ENCODE data around the gene LIMK2. TPM values are rescaled to one million over a fixed set of nuclear protein-coding genes. Genes with fewer than 3 reads are reported as not detected.
"Not testable (repeated sequence)": the region's sequence is repeated elsewhere in the genome, so short reads cannot be mapped to it uniquely, and the experiment has no call there.

LIMK2 gene
- total RNA-seq, 1 experiment from 2014 or later: 28.5 TPM

DNA sequence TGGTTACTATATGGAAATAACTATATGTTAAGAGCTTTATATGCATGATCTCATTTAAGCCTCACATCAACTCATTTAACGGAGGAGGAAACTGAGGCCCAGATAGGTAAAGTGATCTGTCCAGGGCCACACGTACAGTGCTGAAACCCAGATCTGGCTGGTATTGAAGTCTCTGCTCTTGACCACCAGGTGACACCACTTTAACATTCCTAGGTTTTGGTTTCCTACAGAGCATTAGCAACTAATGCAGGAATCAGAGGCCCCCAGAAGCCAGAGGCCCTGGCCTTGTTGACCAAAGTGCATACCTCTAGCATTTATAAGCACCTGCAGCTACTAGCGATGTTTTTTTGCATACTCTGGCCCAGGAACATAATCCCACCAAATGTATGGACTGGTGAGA, 12.9 kb upstream of the LIMK2 start:
- Histone ChIP-seq H3K27me3 (no peaks in the 10 kb centered on the region), H3K4me3 (no peak overlapping the region), H3K36me3 (peaks cover 14% of the 10 kb centered on the region)

DNA sequence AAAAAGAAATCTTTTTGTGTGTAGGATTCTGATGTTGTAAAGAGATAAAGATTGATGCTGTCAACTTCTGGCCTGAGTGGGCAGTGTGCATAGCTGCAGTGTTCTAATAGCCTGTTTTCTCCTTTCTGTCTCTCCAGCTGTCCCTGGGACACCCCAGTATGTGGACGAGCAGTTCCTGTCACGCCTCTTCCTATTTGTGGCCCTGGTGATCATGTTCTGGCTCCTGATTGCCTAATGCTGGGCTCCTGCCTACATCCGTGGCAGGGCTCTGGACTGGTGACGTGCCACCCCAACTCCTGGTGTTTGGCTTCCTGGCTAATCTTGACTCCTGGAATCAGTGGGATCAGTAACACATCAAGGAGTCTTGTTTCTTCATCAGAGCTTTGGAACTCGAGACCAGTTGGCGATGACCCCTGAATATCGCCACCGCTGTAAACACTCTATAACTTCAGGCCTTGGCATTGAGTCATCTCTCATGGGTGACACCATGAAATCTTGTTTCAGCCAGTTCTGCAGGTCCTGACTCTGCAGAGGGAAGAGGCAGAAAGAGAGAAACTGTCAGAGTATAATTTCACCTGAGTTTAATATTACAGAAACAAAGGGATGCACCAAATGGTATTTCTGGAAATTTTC, 7.6 kb upstream of the LIMK2 start:
- H3K9me3 ChIP-seq (replicated peaks); H3K27ac ChIP-seq; H3K4me3 ChIP-seq; DNase-seq; H3K36me3 ChIP-seq; H3K4me1 ChIP-seq; H3K27me3 ChIP-seq: not testable (repeated sequence)

More for the DNA sequence above, 12.9 kb upstream of the LIMK2 start:
- H3K27ac ChIP-seq: no peak overlapping the region
- no peak for DNase-seq
- no peaks in the 10 kb centered on the region for H3K9me3 ChIP-seq (replicated peaks)
- H3K4me1 ChIP-seq: no peaks in the 10 kb centered on the region

DNA sequence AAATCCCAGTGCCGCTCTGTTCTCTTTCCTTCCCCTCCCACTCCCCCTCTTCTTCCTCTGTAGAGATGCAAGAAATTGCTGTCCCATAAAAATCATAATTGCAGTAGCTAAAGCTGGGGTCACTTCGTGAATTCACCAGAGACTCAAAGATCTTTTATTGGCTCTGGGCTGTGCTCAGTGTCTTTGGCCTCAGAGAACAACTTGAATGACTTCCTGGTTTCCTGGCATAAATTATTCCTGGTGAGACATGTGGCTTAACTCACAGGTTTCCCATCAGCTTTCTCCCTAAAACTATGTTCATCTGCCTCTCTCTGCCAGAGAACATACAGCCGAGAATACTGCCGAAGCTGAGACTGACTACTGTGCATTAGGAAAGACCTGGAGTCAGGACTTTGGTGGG, 7.0 kb upstream of the LIMK2 start:
- H3K27me3 ChIP-seq, DNase-seq: not testable (repeated sequence)

DNA sequence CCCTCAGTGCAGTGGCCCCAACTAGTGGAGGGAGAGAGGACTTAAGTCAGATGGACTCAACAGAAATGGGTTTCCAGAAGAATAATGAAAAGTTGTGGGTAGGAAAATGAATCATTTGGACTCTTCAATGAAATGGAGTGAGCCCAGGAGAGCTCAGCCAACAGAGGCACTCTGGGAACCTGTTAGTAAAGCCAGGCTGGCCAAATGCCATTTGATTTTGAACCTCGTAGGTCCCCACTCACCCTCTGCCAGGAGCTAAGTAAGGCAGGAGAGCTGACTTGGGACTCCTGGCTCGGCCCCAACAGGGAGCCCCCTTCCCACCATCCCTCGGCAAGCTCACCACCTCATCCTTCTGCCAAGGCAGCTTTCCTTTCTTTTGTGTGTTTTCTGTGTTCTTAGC, 5.6 kb upstream of the LIMK2 start:
- not testable (repeated sequence) for H3K27ac ChIP-seq; H3K9me3 ChIP-seq (replicated peaks); H3K4me3 ChIP-seq; H3K36me3 ChIP-seq; H3K27me3 ChIP-seq; DNase-seq
- peaks cover 11% of the 10 kb centered on the region for H3K4me1 ChIP-seq

More for the DNA sequence above, 7.0 kb upstream of the LIMK2 start:
- not testable (repeated sequence) for H3K9me3 ChIP-seq (replicated peaks); H3K4me1 ChIP-seq; H3K4me3 ChIP-seq; H3K36me3 ChIP-seq; H3K27ac ChIP-seq

DNA sequence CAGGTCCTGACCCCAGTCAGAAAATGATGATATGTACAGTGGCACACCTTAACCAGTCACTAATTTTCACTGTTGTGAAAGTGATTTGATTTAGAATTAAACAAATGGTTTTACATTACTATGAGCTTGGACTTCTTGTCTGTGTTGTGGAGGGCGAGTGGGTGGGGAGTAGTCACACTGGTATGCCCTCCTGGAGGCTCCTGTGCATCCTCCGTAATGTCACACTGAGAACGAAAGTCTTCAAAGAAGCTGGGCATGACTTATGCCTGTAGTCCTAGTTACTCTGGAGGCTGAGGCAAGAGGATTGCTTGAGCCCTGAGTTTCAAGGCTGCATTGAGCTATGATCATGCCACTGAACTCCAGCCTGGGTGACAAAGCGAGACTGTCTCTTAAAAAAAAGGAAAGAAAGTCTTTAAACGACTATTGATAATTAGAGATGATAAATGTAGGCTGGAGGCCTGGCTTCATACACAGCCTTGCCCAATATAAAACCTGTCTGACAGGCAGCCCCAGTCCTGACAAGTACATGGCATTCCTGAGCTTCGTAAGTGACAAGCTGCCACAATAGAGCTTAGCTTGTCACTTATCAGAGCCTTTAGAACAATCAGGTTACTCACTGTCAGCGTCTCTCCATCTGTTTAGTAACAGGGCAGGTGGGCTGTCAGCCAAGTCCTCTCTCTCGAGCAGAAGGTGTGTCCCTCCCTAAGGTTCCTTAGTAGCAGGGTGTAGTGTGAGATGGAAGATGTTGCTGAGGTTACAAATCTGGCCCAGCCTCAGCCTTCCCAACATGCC, 5.0 kb upstream of the LIMK2 start:
- 0 out of 2 replicates have a peak, but pooled peaks cover 3% of the 10 kb centered on the region for H3K36me3 ChIP-seq
- H3K9me3 ChIP-seq (replicated peaks): no peaks in the 10 kb centered on the region
- H3K4me1 ChIP-seq: peaks cover 14% of the 10 kb centered on the region
- no peak overlapping the region for H3K27ac ChIP-seq
- H3K4me3 ChIP-seq: no peak overlapping the region
- no peak for DNase-seq
- H3K27me3 ChIP-seq: no peaks in the 10 kb centered on the region

DNA sequence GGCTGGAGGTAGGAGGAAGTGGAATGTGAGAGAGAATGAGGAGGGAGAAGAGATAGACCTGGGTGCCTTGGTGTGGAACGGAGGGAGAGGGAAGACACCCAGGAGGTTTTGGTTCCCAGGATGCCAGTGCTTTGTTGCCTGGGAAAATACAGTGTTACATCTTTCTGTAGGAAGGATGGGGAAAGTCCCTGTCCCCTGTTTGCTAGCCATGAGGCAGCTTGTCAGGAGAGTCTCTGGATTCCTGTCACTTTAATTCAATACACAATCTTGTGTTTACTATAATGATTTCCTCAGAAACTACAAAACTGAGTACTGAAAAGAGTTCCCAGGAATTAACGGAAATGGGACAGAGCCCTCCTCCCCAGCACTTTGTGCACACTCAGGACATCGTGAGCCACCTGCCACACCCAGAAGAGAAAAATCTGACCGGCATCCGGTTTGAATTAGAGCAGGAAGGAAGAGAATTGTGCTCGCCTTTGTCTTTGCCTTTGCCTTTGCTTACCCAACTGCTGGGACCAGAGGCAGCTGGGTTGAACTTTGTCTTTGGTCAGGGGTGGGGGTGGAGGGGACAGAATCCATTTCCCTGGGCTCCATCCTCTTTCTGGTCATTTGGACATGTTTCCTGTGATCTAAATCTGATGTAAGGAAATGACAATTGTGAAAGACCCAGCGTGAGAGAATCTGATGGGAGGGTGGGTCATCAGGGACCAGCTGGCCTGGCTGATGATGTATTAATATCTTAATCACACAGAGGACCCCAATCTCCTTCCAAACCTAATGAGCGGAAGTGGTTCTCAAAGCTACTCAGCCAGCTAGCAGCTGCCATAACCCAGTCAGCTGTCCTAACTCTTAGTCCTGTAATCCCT, 1.3 kb upstream of the LIMK2 start:
- no peaks in the 10 kb centered on the region for H3K27me3 ChIP-seq
- no peaks in the 10 kb centered on the region for H3K9me3 ChIP-seq (replicated peaks)
- peaks cover 14% of the 10 kb centered on the region for H3K4me1 ChIP-seq
- peak; percentile 73 to 84 for DNase-seq
- no peak overlapping the region; the same call in 1 of the 2 replicates for H3K4me3 ChIP-seq
- peak overlapping the region; percentile 91 for H3K27ac ChIP-seq
- 0 out of 2 replicates have a peak, but pooled peaks cover 3% of the 10 kb centered on the region for H3K36me3 ChIP-seq

DNA sequence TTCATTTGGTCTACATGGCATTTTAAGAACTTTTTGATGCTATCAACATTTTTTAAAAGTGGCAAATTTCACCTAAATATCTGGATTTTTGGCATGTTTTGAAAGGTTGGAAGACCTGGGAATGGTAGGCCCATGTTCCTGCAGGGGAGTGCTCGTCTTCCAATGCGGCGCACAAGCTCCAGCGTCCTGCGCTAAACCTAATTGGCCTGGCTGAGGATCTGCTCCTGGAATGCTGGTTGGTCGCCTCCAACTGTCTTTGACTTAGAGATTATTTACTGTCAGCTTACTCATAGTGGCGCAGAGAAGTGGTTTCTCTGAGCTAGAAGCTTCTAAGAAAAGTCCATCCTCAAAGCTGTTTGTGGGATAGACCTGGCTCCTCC, 626 bp upstream of the LIMK2 start:
- DNase-seq: no peak
- Histone ChIP-seq H3K27ac (peak overlapping the region; percentile 91), H3K36me3 (0 out of 2 replicates have a peak, but pooled peaks cover 3% of the 10 kb centered on the region), H3K9me3 (replicated peaks) (no peaks in the 10 kb centered on the region), H3K4me3 (peak overlapping the region; percentile 92), H3K4me1 (peaks cover 16% of the 10 kb centered on the region), H3K27me3 (no peaks in the 10 kb centered on the region)

DNA sequence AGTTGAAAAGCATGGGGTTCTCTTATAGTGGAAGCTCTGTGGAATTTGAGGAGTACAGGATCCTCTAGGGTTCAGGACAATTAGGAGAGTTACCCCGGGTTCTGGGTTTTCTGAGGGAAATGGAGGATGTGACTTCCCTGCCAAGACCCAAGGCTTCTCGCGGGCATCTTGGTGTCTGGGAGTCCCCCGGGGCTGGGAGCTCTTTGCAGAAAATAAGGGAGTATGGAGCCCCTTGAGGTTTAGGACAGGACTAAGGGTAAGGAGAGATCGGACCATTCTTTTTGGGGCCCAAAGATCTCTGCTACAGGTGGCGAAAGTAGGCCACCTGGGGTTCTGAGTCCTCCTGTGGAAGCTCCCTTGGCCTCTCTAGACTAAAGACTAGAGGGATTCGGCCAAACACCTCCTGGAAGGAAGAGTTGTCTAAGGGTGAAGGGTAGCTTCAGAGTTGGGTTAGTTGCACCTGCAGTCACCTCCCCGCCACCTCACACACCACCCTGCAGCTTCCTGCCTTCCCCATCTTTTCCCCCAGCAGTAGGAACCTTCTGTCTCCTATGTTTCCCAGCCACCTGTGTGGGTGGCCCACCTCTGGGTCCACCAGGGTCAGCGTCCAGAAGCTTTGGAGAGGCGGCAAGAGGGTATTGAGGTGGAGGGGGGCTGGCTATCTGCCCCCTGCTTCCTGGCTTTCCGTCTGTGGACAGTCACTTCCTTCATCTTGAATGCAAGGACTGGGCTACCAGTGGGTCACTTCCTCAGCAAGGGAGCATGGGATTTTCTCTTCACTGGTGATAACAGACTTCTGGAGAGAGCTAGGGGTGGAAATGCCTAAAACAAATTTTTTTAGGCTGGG, 908 bp downstream of the LIMK2 start:
- H3K4me1 ChIP-seq: peaks cover 27% of the 10 kb centered on the region
- DNase-seq: no peak
- peak overlapping the region; percentile 91 for H3K27ac ChIP-seq
- H3K27me3 ChIP-seq: no peaks in the 10 kb centered on the region
- no peaks in the 10 kb centered on the region for H3K9me3 ChIP-seq (replicated peaks)
- no peaks in the 10 kb centered on the region for H3K36me3 ChIP-seq
- peak overlapping the region; percentile 92 for H3K4me3 ChIP-seq

DNA sequence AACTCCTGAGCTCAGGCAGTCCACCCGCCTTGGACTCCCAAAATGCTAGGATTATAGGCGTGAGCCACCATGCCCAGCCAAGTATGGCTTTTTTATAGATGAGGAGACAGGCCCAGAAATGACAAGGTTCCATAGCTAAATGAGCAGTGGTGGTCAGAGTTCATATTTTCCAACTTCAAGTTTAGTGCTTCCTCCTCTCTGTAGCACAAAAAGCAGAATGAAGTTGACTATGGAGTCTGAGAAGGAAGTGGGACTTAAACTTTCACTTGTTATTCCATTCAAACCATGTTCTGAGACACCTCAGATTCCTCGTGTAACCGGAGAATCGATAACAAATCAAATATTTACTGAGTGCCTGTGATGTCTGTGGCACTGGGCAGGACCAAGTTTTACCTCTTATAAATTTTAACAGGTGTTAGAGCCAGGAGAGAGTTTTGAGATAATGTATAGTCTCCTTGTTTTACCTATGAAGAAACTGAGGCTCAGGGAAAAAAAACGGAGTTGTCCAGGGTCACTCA, 3.0 kb downstream of the LIMK2 start:
- peaks cover 3% of the 10 kb centered on the region for H3K36me3 ChIP-seq
- H3K9me3 ChIP-seq (replicated peaks): no peaks in the 10 kb centered on the region
- H3K4me1 ChIP-seq: peaks cover 40% of the 10 kb centered on the region
- no peak for DNase-seq
- no peak overlapping the region for H3K4me3 ChIP-seq
- no peak overlapping the region for H3K27ac ChIP-seq
- no peaks in the 10 kb centered on the region for H3K27me3 ChIP-seq

DNA sequence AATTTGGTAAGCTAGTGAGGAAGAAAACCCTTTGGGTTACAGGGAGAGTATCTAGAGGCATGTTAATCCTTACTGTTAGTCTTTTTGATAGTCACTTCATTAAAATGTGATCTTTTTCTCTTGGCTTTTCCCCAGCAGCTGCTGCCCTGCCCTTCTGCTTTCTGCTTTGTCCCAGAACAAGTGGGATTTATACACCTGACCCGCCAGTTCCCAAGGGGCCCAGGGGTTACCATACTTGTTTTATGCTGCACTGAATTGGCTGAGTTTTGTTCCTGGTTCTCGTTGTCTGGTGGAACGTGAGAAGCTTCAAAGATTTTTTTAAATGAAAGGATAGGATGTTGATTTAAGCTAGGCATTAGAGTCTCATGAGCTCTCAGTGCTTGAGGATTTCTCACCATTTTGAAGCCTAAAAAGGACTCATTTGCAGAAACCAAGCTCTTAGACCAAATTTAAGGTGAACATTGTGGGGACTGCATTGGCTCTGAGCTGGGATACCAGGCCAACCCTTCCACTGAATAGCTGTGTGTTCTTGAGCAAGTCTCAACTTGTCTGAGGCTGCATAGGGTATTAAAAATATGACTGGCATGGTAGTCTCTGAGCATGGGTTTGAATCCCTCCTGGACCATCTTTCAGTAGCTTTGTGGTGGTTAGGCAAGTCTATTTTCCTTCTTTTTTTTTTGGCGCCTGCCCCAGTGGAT, 6.6 kb downstream of the LIMK2 start:
- Histone ChIP-seq H3K9me3 (replicated peaks) (no peaks in the 10 kb centered on the region), H3K4me3 (no peak overlapping the region), H3K27ac (no peak overlapping the region), H3K27me3 (no peaks in the 10 kb centered on the region), H3K36me3 (peaks cover 6% of the 10 kb centered on the region), H3K4me1 (peaks cover 38% of the 10 kb centered on the region)
- peak; percentile 65 to 71 for DNase-seq

DNA sequence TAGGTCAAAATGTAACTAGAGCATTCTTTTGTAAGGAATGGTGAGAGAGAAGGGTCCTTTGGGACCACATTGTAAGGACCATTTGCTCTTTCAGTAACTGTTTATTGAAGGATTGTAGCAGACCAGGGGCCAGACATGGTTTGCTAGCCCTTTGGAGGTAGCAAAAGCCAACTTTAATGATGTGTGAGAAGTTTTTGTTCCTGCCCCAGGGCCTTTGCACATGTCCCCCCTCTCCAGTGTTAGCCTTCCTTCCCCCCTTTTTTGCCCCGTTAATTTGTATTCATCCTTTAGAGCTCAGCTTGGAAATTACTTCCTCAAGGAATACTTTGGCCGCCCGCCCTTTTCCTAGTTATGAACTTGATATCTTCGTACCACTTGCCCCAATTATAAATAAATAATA, 9.0 kb downstream of the LIMK2 start:
- DNase-seq: no peak
- H3K4me3 ChIP-seq: no peak overlapping the region
- no peaks in the 10 kb centered on the region for H3K9me3 ChIP-seq (replicated peaks)
- peaks cover 9% of the 10 kb centered on the region for H3K36me3 ChIP-seq
- H3K27me3 ChIP-seq: no peaks in the 10 kb centered on the region
- H3K27ac ChIP-seq: no peak overlapping the region
- H3K4me1 ChIP-seq: peaks cover 47% of the 10 kb centered on the region

DNA sequence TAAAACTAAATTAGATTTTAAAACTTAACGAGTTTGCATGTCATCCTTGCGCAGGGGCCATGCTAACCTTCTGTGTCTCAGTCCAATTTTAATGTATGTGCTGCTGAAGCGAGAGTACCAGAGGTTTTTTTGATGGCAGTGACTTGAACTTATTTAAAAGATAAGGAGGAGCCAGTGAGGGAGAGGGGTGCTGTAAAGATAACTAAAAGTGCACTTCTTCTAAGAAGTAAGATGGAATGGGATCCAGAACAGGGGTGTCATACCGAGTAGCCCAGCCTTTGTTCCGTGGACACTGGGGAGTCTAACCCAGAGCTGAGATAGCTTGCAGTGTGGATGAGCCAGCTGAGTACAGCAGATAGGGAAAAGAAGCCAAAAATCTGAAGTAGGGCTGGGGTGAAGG, 10.6 kb downstream of the LIMK2 start:
- DNase-seq: no peak
- Histone ChIP-seq H3K27me3 (no peaks in the 10 kb centered on the region), H3K36me3 (peaks cover 21% of the 10 kb centered on the region), H3K27ac (no peak overlapping the region), H3K4me3 (no peak overlapping the region), H3K9me3 (replicated peaks) (no peaks in the 10 kb centered on the region), H3K4me1 (peaks cover 45% of the 10 kb centered on the region)

DNA sequence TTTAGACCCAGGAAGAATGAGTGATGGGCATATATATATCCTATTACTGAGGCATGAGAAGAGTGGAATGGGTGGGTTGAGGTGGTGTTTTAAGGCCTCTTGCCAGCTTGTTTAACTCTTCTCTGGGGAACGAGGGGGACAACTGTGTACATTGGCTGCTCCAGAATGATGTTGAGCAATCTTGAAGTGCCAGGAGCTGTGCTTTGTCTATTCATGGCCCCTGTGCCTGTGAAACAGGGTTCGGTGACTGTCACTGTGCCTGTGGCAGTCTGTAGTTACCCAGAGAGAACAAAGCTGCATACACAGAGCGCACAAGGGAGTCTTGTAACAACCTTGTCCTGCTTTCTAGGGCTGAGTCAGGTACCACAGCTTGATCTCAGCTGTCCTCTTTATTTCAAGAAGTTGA, 11.7 kb downstream of the LIMK2 start:
- Histone ChIP-seq H3K27ac (peak overlapping the region; percentile 54), H3K9me3 (replicated peaks) (no peaks in the 10 kb centered on the region), H3K27me3 (no peaks in the 10 kb centered on the region), H3K36me3 (peaks cover 21% of the 10 kb centered on the region), H3K4me3 (no peak overlapping the region), H3K4me1 (peaks cover 45% of the 10 kb centered on the region)
- DNase-seq: peak; percentile 44 to 72

Measured in SJCRH30 (cell line).